ENCODE data around the gene LRRC4C. TPM values are rescaled to one million over a fixed set of nuclear protein-coding genes. Genes with fewer than 3 reads are reported as not detected.

Gene LRRC4C
- total RNA-seq, 6 experiments from 2014 or later, result 0.25 to 0.43 (median 0.27) TPM

DNA sequence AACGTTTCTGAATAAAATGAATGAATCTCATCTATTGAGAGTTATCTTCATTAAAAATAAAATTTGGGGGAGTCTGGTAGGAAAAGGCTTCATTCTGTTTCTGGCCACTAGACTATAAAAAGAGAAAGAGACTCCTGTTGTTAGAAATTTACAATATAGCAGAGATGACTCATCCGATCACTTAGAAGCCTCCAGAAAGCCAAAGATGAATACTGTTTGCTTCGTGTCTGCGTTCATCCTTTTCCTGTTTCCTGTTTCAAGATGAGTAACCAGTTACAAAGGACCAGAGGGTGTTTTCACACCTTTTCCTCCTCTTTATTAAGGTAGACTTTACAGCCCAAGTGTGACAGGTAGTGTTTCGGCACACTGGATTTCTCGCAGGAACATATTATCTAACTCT, 1120.7 kb downstream of the LRRC4C start:
- WGBS (ENCODE audit: insufficient coverage, low coverage, low lambda C conversion rate, missing lambda C conversion rate), result 52% methylated on average over 6 of the region's 6 CpGs
- H3K27ac ChIP-seq, result no peak overlapping the region
- no peaks in the 10 kb centered on the region for H3K36me3 ChIP-seq
- no peak overlapping the region for H3K4me3 ChIP-seq
- no peaks in the 10 kb centered on the region for H3K4me1 ChIP-seq
- intact Hi-C loops (cut with DNase I), result no loop called here
- no peaks in the 10 kb centered on the region for H3K27me3 ChIP-seq
- TF ChIP-seq POLR2A (IDR thresholded peaks at IDR 0.05), result no peak
- TF ChIP-seq CTCF (IDR thresholded peaks at IDR 0.05), result no peak
- H3K9me3 ChIP-seq, result no peaks in the 10 kb centered on the region
- ATAC-seq (peak in 1 of 4 donors; percentile 34), DNase-seq (no peak)

DNA sequence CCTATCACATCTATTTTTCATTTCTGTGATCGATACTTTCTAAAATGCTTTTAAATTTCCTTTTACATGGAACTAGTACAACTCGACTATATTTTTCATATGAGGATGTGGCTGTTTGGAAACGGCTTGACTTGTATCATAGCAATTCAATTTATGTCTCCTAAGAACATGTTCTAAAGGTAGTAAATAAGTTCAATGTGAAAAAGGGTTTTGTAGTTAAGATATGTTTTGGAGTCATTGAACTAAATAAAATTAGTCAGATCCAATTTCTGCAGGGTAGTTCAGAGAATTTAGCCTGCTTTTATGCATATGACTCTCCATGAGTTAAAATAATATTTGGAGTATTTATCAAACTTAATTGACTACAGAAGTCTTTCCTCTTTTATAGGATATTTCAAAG, 1121.4 kb downstream of the LRRC4C start:
- no peaks in the 10 kb centered on the region for H3K36me3 ChIP-seq
- H3K9me3 ChIP-seq, result no peaks in the 10 kb centered on the region
- intact Hi-C loops (cut with DNase I), result no loop called here
- H3K4me1 ChIP-seq, result no peaks in the 10 kb centered on the region
- no peak overlapping the region for H3K27ac ChIP-seq
- 77% methylated on average over 3 of the region's 3 CpGs for WGBS (ENCODE audit: insufficient coverage, low coverage, low lambda C conversion rate, missing lambda C conversion rate)
- TF ChIP-seq POLR2A (IDR thresholded peaks at IDR 0.05) (no peak), CTCF (IDR thresholded peaks at IDR 0.05) (no peak)
- DNase-seq (no peak), ATAC-seq (no peak)
- H3K4me3 ChIP-seq, result no peak overlapping the region
- no peaks in the 10 kb centered on the region for H3K27me3 ChIP-seq

DNA sequence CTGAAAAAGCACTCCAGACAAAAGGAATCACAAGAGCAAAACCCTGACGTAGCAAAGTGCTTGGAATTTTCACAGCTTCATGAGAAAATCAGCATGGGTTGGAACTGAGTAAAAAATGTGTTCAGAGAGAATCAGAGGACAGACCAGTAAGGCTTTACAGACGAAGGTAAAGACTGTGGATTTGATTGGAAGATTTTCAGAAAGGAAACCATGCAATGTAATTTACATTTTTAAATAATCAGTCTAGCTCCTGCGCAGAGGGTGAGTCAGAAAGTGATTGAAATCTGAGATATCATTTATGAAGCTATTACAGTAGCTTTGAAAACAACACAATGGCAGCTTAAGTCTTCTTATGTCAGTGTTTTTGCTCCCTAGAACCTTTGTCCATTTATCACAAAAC, 1122.3 kb downstream of the LRRC4C start:
- Histone ChIP-seq H3K27ac (no peak overlapping the region), H3K27me3 (no peaks in the 10 kb centered on the region), H3K9me3 (no peaks in the 10 kb centered on the region), H3K4me3 (no peak overlapping the region), H3K36me3 (no peaks in the 10 kb centered on the region), H3K4me1 (no peaks in the 10 kb centered on the region)
- WGBS (ENCODE audit: insufficient coverage, low coverage, low lambda C conversion rate, missing lambda C conversion rate), result 75% methylated on average over 3 of the region's 3 CpGs
- TF ChIP-seq POLR2A (IDR thresholded peaks at IDR 0.05), result no peak
- no peak for TF ChIP-seq CTCF (IDR thresholded peaks at IDR 0.05)
- DNase-seq, result no peak
- no peak for ATAC-seq
- intact Hi-C loops (cut with DNase I), result no loop called here

DNA sequence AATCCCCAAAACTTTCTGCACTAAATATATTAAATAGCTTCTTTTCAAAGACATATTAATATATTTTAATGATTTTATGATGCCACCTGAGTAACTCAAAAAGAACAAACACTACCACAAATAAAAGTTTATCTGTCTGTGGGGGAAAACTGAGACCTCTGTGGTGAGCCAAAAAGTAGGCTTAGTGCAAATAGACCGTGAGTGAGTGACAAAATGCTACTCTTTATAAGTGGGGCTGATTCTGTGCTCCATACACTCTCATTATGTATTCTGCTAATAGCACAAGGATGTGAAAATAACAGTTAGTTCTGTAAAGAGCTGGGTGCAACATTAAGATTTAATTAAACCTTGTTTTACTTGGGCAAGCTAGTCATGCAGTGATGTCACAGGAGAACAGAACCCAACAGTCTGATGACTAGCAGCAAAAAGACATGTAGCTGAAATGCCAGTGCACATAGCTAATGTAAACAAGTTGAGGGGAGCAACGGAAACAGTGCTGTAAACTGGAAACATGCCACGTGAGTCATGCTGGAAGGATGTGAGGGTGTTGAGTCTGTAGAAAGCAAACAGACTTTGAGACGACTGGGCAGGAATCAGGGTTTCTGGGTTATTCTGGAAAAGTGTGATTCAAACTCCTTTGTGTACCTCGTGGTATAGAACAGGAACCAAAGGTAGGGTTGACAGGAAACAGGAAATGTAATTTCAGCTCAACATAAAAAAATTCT, 1130.4 kb downstream of the LRRC4C start:
- Histone ChIP-seq H3K27ac (peak overlapping the region in 2 of 3 donors; percentile 41 to 46), H3K4me3 (no peak overlapping the region), H3K36me3 (no peaks in the 10 kb centered on the region), H3K9me3 (no peaks in the 10 kb centered on the region), H3K4me1 (no peaks in the 10 kb centered on the region), H3K27me3 (no peaks in the 10 kb centered on the region)
- DNase-seq, result peak in 2 of 3 donors; percentile 47 to 54
- WGBS (ENCODE audit: insufficient coverage, low coverage, low lambda C conversion rate, missing lambda C conversion rate), result 9% methylated on average over 5 of the region's 5 CpGs
- ATAC-seq, result peak; percentile 93 to 97 (median 96)
- TF ChIP-seq CTCF (IDR thresholded peaks at IDR 0.05) (no peak), POLR2A (IDR thresholded peaks at IDR 0.05) (no peak)
- intact Hi-C loops (cut with DNase I), result no loop called here
